H1 (cell line): ENCODE data around the gene RAB11FIP3. TPM values are rescaled to one million over a fixed set of nuclear protein-coding genes. Genes with fewer than 3 reads are reported as not detected.

Source experiments
- SIN3A ChIP-seq, 2 experiments: IDR thresholded peaks in 1 of 2; conservative IDR thresholded peaks in 1 of 2; 2 replicates each; pipeline ENCODE4 v1.6.1; 2011 to 2012; ENCODE audit warnings: low read length in 2 of 2, improper control_type of control experiment in 1 of 2, low read depth in 1 of 2, mild to moderate bottlenecking in 1 of 2
- polyA plus RNA-seq, 7 experiments: library from polyadenylated mRNA; depleted of rRNA in 3 of 7; stranded (reverse) in 5 of 7; unstranded in 2 of 7; fragments of >200 nt in 5 of 7; fragments of 200-250 nt in 2 of 7; gene quantifications; 1 replicate in 5 of 7; 2 replicates in 1 of 7; 4 replicates in 1 of 7; pipeline versions ENCODE4 v1.2.1 to v1.2.3, GENCODE V29; 2011 to 2013; ENCODE audit warnings: missing spikeins in 2 of 7, mixed read lengths in 2 of 7
- total RNA-seq: library from RNA; stranded (reverse); fragmentation: NEBNext Ultra II Directional; extraction: Animal tissue kit (Norgen Biotek cat#: 25700); gene quantifications from 2 replicates; pipeline ENCODE4 v1.2.1, GENCODE V29; 2021

RAB11FIP3 gene
- total and polyA plus RNA-seq, 2 of the 8 experiments (the other 6 are each of a cell fraction or from before 2014, with no cell fraction given) = 9.3 to 35.2 TPM

DNA sequence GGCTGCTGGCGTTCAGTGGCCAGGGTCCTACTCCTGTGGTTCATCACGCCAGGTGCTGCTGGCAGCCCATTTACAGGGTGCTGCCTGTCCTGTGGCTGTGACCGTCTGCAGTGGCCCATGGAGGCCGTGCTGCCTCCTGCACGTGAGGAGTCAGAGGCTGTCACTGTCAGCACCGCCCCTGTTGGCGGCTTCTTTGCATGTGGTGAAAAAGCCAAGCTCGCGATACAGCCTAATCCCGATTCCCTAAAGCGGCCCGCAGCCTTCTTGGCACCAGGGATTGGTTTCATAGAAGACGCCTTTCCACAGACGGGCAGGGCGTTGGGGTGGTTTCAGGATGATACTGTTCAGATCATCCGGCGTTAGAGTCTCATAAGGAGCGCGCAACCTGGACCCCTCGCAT lies 35.3 kb downstream of the RAB11FIP3 start (continued):
- TF ChIP-seq SIN3A (conservative IDR thresholded peaks at IDR 0.05 in 1 of 2, IDR thresholded peaks at IDR 0.05 in 1 of 2; ENCODE audit: low read depth in 1 of 2, low read length in 2 of 2) = 0 out of 4 replicates have a peak, but pooled peaks of 1 of the 2 experiments have one; percentile 37
- TF ChIP-seq, all 59 proteins: peak for 2
